GM12878 (cell line): ENCODE results near the gene MTFR1L. TPM values are rescaled to one million over a fixed set of nuclear protein-coding genes. Genes with fewer than 3 reads are reported as not detected.

Source experiments
- ATAC-seq: fragments of 200-7000 bp; cut with Tn5 transposase; 3 replicates; pipeline ENCODE4 v1.9.1; 2020; ENCODE audit warnings: mild to moderate bottlenecking, moderate library complexity
- BruUV-seq: library from RNA; stranded (reverse); fragments of 400-500 nt; replicated peaks from 2 replicates; lab custom pipeline; 2021; lab: Mats Ljungman, UMichigan
- CTCF ChIA-PET: fragments of 300-600 bp; sonication (Branson Sonifier 250); formaldehyde crosslinking; extraction: SDS; loops from one replicate; lab custom pipeline; 2021; ENCODE audit warnings: inconsistent platforms; lab: Yijun Ruan, JAX
- POLR2A ChIA-PET: fragments of 350-600 bp; formaldehyde crosslinking; extraction: SDS; loops from one replicate; lab custom pipeline; 2021; ENCODE audit warnings: inconsistent platforms; lab: Charles Lee
- RAD21 ChIA-PET: fragments of 300-600 bp; sonication (Branson Sonifier 250); formaldehyde crosslinking; loops from one replicate; lab custom pipeline; 2023; ENCODE audit warnings: antibody characterized with exemption; ENCODE audit not compliant: unreplicated experiment; lab: Charles Lee
- SMC1A ChIA-PET: fragments of 300-600 bp; sonication (Branson Sonifier 250); formaldehyde crosslinking; loops from one replicate; lab custom pipeline; 2023; ENCODE audit not compliant: unreplicated experiment, uncharacterized antibody; lab: Charles Lee
- DNase-seq: peaks from one replicate; pipeline ENCODE4 v3.0.0-alpha.2; 2011; ENCODE audit warnings: low read depth, low spot score
- FAIRE-seq: peaks from 3 replicates; lab custom pipeline; 2011; peaks lifted over from hg19 to GRCh38; lab: Jason Lieb, UNC
- H2AFZ ChIP-seq: 2 replicates; pipeline ENCODE4 v1.6.0; 2011; ENCODE audit warnings: low read depth, low read length, control low read depth; ENCODE audit not compliant: control insufficient read depth
- H3K27ac ChIP-seq: 2 replicates; pipeline ENCODE4 v1.5.1; 2011; ENCODE audit warnings: control low read depth; ENCODE audit not compliant: control insufficient read depth, insufficient read depth
- H3K27me3 ChIP-seq, 2 experiments: replicated peaks in 1 of 2; 2 replicates each; pipeline versions ENCODE4 v1.6.0 to v1.6.1; 2011; ENCODE audit warnings: low read length in 1 of 2; ENCODE audit not compliant: control insufficient read depth in 2 of 2, insufficient read depth in 2 of 2
- H3K36me3 ChIP-seq, 2 experiments: 2 replicates each; pipeline ENCODE4 v1.5.1; 2011; ENCODE audit warnings: low read length in 1 of 2; ENCODE audit not compliant: control insufficient read depth in 2 of 2, insufficient read depth in 2 of 2
- H3K4me1 ChIP-seq: 2 replicates; pipeline ENCODE4 v1.6.1; 2011; ENCODE audit warnings: mild to moderate bottlenecking, low read length, moderate library complexity, mixed read lengths; ENCODE audit not compliant: control insufficient read depth, insufficient read depth
- H3K4me2 ChIP-seq: 2 replicates; pipeline ENCODE4 v1.6.0; 2011; ENCODE audit warnings: control low read depth; ENCODE audit not compliant: control insufficient read depth, insufficient read depth
- H3K4me3 ChIP-seq: fragments of 200-600 bp; sonication (generic); 2 replicates; pipeline ENCODE4 v1.5.1; 2016
- H3K79me2 ChIP-seq: 2 replicates; pipeline ENCODE4 v1.6.0; 2011; ENCODE audit warnings: low read length; ENCODE audit not compliant: control insufficient read depth, insufficient read depth
- H3K9ac ChIP-seq: 2 replicates; pipeline ENCODE4 v1.8.0; 2011; ENCODE audit warnings: low read length, control low read depth, mixed read lengths; ENCODE audit not compliant: control insufficient read depth, insufficient read depth
- H3K9me3 ChIP-seq: replicated peaks from 3 replicates; pipeline ENCODE4 v1.5.1; 2011; ENCODE audit warnings: mild to moderate bottlenecking, low read length; ENCODE audit not compliant: control insufficient read depth, insufficient read depth
- H4K20me1 ChIP-seq: 2 replicates; pipeline ENCODE4 v1.6.0; 2011; ENCODE audit not compliant: control insufficient read depth, insufficient read depth
- CBFB ChIP-seq: IDR thresholded peaks from 2 replicates; pipeline ENCODE4 v1.6.1; 2016; ENCODE audit warnings: antibody characterized with exemption, low read depth
- CEBPB ChIP-seq, 2 experiments: fragments of 150-350 bp in 1 of 2; IDR thresholded peaks; 2 replicates each; pipeline ENCODE4 v1.6.1; 2012 to 2014; ENCODE audit warnings: low read depth in 2 of 2, low read length in 2 of 2, borderline replicate concordance in 1 of 2, inconsistent platforms in 1 of 2
- EGR1 ChIP-seq, 2 experiments: IDR thresholded peaks; 1 replicate in 1 of 2; 2 replicates in 1 of 2; pipeline ENCODE4 v1.6.1; 2011 to 2012; ENCODE audit warnings: low read depth in 2 of 2, low read length in 2 of 2, borderline replicate concordance in 1 of 2, mild to moderate bottlenecking in 1 of 2, moderate library complexity in 1 of 2
- FOS ChIP-seq: IDR thresholded peaks from 3 replicates; pipeline ENCODE4 v1.6.1; 2011; ENCODE audit warnings: borderline replicate concordance; ENCODE audit not compliant: insufficient read length; ENCODE audit errors: extremely low read depth
- FOXM1 ChIP-seq: IDR thresholded peaks from 2 replicates; pipeline ENCODE4 v1.6.1; 2012; ENCODE audit warnings: low read depth, mild to moderate bottlenecking, inconsistent platforms, low read length, moderate library complexity
- HDGF ChIP-seq: fragments of 450-650 bp; IDR thresholded peaks from 2 replicates; pipeline ENCODE4 v1.6.1; 2016; ENCODE audit warnings: antibody characterized with exemption
- IKZF2 ChIP-seq, 2 experiments: fragments of 450-650 bp; IDR thresholded peaks; 2 replicates each; pipeline ENCODE4 v1.6.1; 2017; ENCODE audit warnings: mild to moderate bottlenecking in 2 of 2, moderate library complexity in 2 of 2
- KLF5 ChIP-seq: fragments of 450-650 bp; IDR thresholded peaks from 2 replicates; pipeline ENCODE4 v1.6.1; 2014; ENCODE audit warnings: mild to moderate bottlenecking; ENCODE audit not compliant: partially characterized antibody
- POLR2AphosphoS2 ChIP-seq: IDR thresholded peaks from 2 replicates; pipeline ENCODE4 v1.6.1; 2011; ENCODE audit warnings: low read depth, mild to moderate bottlenecking, low read length, improper control_type of control experiment, moderate library complexity
- RB1 ChIP-seq: fragments of 450-650 bp; formaldehyde crosslinking; IDR thresholded peaks from 2 replicates; pipeline ENCODE4 v1.6.1; 2017; ENCODE audit warnings: mild to moderate bottlenecking, borderline replicate concordance
- RCOR1 ChIP-seq: conservative IDR thresholded peaks from 2 replicates; pipeline ENCODE4 v1.6.1; 2012; ENCODE audit warnings: low read depth, low read length, improper control_type of control experiment
- SUPT20H ChIP-seq: IDR thresholded peaks from 2 replicates; pipeline ENCODE4 v1.6.1; 2011; ENCODE audit warnings: low read depth, mild to moderate bottlenecking, low read length, moderate library complexity, borderline replicate concordance; ENCODE audit not compliant: control insufficient read depth
- YBX1 ChIP-seq: fragments of 450-650 bp; IDR thresholded peaks from 2 replicates; pipeline ENCODE4 v1.6.1; 2016; ENCODE audit warnings: antibody characterized with exemption
- ZNF217 ChIP-seq: fragments of 450-650 bp; IDR thresholded peaks from 2 replicates; pipeline ENCODE4 v1.6.1; 2017; ENCODE audit warnings: antibody characterized with exemption, mild to moderate bottlenecking
- WGBS: methylation state at CpG from one replicate; pipeline ENCODE4 v1.1.6; 2016; ENCODE audit warnings: low lambda C conversion rate; ENCODE audit not compliant: insufficient replicate concordance, insufficient coverage; ENCODE audit errors: missing lambda C conversion rate; 5-methylcytosine and 5-hydroxymethylcytosine counted together
- in situ Hi-C: fragments of 300-500 bp; cut with MboI; formaldehyde crosslinking; loops from 9 replicates; pipeline ENCODE4 v1.14.3; 2018; ENCODE audit warnings: mixed read lengths
- intact Hi-C: fragments of 100-400 bp; cut with micrococcal nuclease; formaldehyde crosslinking; loops from one replicate; pipeline ENCODE4 v1.14.2; 2022; ENCODE audit not compliant: unreplicated experiment
- polyA plus RNA-seq, 11 experiments: library from polyadenylated mRNA; depleted of rRNA in 4 of 11; unstranded in 6 of 11; stranded (reverse) in 5 of 11; fragments of >200 nt; fragmentation: Nextera tagmentation in 4 of 11; fragmentation: Illumina TruSeq in 1 of 11; extraction: Ambion mirVana in 4 of 11; extraction: Trizol in 1 of 11; gene quantifications; 1 replicate in 1 of 11; 2 replicates in 10 of 11; pipeline versions ENCODE4 v1.2.1 to v1.2.3, GENCODE V29; 2011 to 2016; ENCODE audit warnings: inconsistent platforms in 2 of 11, missing spikeins in 2 of 11, low read depth in 1 of 11
- total RNA-seq, 4 experiments: library from RNA; depleted of rRNA in 3 of 4; stranded (reverse); fragments of >200 nt in 3 of 4; fragmentation: Illumina TruSeq in 1 of 4; extraction: Trizol in 1 of 4; gene quantifications; 2 replicates each; pipeline versions ENCODE4 v1.2.1 to v1.2.3, GENCODE V29; 2013 to 2021
- TF ChIP-seq, protein P1 (sequence below): IDR thresholded peaks from 2 replicates; pipeline ENCODE4 v1.6.1; 2011; ENCODE audit warnings: borderline replicate concordance, low read depth, mild to moderate bottlenecking, moderate library complexity, low read length; ENCODE audit not compliant: insufficient read depth, poor library complexity, severe bottlenecking

The MTFR1L gene
- total and polyA plus RNA-seq, 10 of the 15 experiments (the other 5 are each of a cell fraction or from before 2014, with no cell fraction given) = 16.9 to 44.2 (median 30.3) TPM

DNA sequence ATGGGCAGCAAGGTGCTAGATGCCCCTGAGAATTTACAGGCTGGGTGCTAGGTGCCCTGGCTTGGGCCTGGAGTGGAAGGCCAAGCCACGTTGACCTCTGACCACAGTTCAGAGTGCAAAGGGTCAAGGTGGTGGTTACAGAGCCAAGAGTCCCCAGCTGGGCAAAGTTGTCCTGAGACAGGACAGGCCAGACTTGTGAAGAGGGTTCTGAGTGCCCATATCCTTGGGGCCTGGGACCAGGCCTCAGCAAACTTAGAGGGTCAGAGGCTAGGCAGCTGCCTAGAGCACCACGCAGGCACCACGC, 38.7 kb upstream of the MTFR1L start:
- Histone ChIP-seq H4K20me1 (no peaks in the 10 kb centered on the region), H3K36me3 (no peaks in the 10 kb centered on the region), H3K4me1 (peaks cover 5% of the 10 kb centered on the region), H3K4me2 (no peak overlapping the region), H3K9me3 (no peaks in the 10 kb centered on the region), H3K27me3 (peaks cover 0 to 3% of the 10 kb centered on the region in 2 experiments; a peak in 3 of 4 replicates), H3K9ac (no peak overlapping the region), H2AFZ (no peak overlapping the region), H3K27ac (no peak overlapping the region), H3K79me2 (no peaks in the 10 kb centered on the region), H3K4me3 (no peak overlapping the region)
- CTCF ChIA-PET = no interaction called here
- RAD21 ChIA-PET = no interaction called here
- POLR2A ChIA-PET = no interaction called here
- 67% methylated on average over 3 of the region's 3 CpGs for WGBS
- BruUV-seq = no TSS peak
- ATAC-seq (no peak), DNase-seq (no peak)
- SMC1A ChIA-PET = no interaction called here
- intact Hi-C loops (no loop called here), in situ Hi-C loops (no loop called here)
- no peak for TF ChIP-seq KLF5
- TF ChIP-seq CBFB = no peak
- TF ChIP-seq YBX1 = no peak
- no peak for TF ChIP-seq SUPT20H
- no peak for TF ChIP-seq FOS
- TF ChIP-seq RB1 = no peak
- TF ChIP-seq EGR1 (IDR thresholded peaks at IDR 0.05; ENCODE audit: borderline replicate concordance in 1 of 2, low read depth in 2 of 2, low read length in 2 of 2) = no peak
- no peak for TF ChIP-seq ZNF217
- no peak for TF ChIP-seq POLR2AphosphoS2
- TF ChIP-seq, all 136 proteins: peak for 0
- FAIRE-seq = no peak

DNA sequence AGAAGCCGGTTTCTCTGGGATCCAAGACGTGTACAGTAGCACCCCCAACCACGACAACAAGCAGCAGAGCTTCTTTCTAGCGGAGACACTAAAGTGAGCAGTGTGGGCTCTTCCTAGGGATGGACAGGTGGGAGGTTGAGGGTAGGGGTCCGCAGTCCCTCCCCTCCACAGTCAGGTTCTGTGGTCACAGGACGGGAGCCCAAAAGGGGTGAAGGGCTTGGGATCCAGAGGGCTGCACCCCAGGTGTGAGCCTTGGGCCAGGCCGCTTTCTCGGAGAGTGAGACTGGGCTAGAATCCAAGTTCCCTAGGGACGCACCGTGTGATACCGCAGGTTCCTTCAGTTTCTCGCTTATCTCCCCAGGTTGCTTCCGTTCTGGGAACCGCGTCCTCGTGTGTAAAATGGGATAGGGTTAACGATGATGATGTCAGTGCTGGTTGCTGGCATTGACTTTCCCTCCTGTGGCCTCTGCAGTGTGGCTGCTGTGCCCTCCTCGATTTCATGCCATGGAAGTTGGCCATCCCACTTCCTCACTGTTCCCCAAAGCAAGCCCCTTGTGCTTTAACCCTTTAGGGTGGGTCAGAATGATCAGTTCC, 37.0 kb upstream of the MTFR1L start:
- Histone ChIP-seq H3K36me3 (no peaks in the 10 kb centered on the region), H3K27ac (no peak overlapping the region), H3K9ac (no peak overlapping the region), H4K20me1 (no peaks in the 10 kb centered on the region), H3K9me3 (no peaks in the 10 kb centered on the region), H3K4me1 (peaks cover 5% of the 10 kb centered on the region), H2AFZ (no peak overlapping the region), H3K4me2 (no peak overlapping the region), H3K27me3 (peaks cover 0 to 5% of the 10 kb centered on the region in 2 experiments), H3K79me2 (no peaks in the 10 kb centered on the region), H3K4me3 (no peak overlapping the region)
- no TSS peak for BruUV-seq
- FAIRE-seq = no peak
- in situ Hi-C loops (no loop called here), intact Hi-C loops (no loop called here)
- TF ChIP-seq HDGF (no peak), IKZF2 (IDR thresholded peaks at IDR 0.05) (no peak), FOXM1 (no peak), CEBPB (IDR thresholded peaks at IDR 0.05; ENCODE audit: borderline replicate concordance in 1 of 2, low read depth in 2 of 2, low read length in 2 of 2) (no peak), RCOR1 (no peak)
- TF ChIP-seq, protein P1, sequence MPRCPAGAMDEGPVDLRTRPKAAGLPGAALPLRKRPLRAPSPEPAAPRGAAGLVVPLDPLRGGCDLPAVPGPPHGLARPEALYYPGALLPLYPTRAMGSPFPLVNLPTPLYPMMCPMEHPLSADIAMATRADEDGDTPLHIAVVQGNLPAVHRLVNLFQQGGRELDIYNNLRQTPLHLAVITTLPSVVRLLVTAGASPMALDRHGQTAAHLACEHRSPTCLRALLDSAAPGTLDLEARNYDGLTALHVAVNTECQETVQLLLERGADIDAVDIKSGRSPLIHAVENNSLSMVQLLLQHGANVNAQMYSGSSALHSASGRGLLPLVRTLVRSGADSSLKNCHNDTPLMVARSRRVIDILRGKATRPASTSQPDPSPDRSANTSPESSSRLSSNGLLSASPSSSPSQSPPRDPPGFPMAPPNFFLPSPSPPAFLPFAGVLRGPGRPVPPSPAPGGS = no peak
- no peak for DNase-seq
- no peak for ATAC-seq
- WGBS = 33% methylated on average over 18 of the region's 18 CpGs
- CTCF ChIA-PET = no interaction called here
- POLR2A ChIA-PET = no interaction called here
- RAD21 ChIA-PET = no interaction called here
- SMC1A ChIA-PET = no interaction called here
